ENCODE measurements around the gene RBBP8NL.
A peak's percentile ranks its signal among the peaks of the same experiment; 100 is the strongest.
"Not testable (repeated sequence)": the region's sequence is repeated elsewhere in the genome, so short reads cannot be mapped to it uniquely, and the experiment has no call there.

Gene RBBP8NL

DNA sequence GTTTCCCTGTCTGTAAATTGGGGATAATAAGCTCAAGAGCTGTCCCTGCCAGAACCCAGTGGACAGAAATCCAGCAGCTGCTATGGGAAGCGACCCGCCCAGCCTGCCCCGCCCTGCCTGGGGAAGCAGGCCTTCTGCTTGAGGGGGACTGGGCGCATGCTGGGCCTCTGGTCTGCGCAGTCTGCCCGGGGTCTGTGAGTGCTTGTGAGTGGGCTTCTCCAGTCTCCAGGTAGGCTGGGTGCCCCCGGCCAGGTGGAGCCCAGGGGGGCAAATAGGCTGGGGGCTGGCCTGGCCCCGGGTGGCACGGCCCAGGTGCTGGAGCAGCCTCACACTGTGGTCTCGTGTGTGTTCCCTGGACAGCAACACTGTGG is 648 bp upstream of the RBBP8NL start:
- Mint-ChIP-seq H3K4me1 (peaks cover 61% of the 10 kb centered on the region), H3K9me3 (no peaks in the 10 kb centered on the region), H3K27ac (no peak overlapping the region), H3K27me3 (ENCODE audit: low read depth, poor library complexity) (peaks cover 16% of the 10 kb centered on the region), H3K36me3 (ENCODE audit: low read depth) (no peaks in the 10 kb centered on the region), H3K4me3 (no peak overlapping the region)
- DNase-seq, result no peak
- TF ChIP-seq, protein P1, sequence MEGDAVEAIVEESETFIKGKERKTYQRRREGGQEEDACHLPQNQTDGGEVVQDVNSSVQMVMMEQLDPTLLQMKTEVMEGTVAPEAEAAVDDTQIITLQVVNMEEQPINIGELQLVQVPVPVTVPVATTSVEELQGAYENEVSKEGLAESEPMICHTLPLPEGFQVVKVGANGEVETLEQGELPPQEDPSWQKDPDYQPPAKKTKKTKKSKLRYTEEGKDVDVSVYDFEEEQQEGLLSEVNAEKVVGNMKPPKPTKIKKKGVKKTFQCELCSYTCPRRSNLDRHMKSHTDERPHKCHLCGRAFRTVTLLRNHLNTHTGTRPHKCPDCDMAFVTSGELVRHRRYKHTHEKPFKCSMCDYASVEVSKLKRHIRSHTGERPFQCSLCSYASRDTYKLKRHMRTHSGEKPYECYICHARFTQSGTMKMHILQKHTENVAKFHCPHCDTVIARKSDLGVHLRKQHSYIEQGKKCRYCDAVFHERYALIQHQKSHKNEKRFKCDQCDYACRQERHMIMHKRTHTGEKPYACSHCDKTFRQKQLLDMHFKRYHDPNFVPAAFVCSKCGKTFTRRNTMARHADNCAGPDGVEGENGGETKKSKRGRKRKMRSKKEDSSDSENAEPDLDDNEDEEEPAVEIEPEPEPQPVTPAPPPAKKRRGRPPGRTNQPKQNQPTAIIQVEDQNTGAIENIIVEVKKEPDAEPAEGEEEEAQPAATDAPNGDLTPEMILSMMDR (IDR thresholded peaks at IDR 0.05), result no peak

DNA sequence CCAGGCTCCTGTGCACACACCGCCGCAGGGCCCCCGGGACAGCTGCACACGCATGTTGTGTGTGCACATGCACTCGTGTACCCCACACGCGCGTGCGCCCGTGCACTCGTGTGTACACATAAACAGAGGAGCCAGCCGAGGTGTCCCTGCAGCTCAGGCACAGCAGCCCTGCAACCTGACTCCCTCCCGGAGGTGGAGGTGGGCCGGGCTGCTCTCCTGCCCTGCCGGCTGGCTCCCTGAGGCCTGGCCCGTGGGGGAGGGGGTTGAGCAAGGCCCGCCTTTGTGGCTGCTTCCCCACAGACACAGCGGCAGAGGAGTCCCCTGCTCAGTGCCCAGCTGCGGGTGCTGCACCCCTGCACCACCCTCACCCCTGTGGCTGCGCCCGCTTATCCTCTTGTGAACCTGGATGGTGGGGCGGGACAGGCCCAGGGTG is 624 bp downstream of the RBBP8NL start:
- TF ChIP-seq, protein P1 (IDR thresholded peaks at IDR 0.05), result no peak
- H3K4me1 Mint-ChIP-seq, result peaks cover 62% of the 10 kb centered on the region
- H3K36me3 Mint-ChIP-seq (ENCODE audit: low read depth), result no peaks in the 10 kb centered on the region
- no peak overlapping the region for H3K27ac Mint-ChIP-seq
- DNase-seq, result peak; percentile 75
- no peaks in the 10 kb centered on the region for H3K9me3 Mint-ChIP-seq
- H3K4me3 Mint-ChIP-seq, result no peak overlapping the region
- peaks cover 11% of the 10 kb centered on the region for H3K27me3 Mint-ChIP-seq (ENCODE audit: low read depth, poor library complexity)

DNA sequence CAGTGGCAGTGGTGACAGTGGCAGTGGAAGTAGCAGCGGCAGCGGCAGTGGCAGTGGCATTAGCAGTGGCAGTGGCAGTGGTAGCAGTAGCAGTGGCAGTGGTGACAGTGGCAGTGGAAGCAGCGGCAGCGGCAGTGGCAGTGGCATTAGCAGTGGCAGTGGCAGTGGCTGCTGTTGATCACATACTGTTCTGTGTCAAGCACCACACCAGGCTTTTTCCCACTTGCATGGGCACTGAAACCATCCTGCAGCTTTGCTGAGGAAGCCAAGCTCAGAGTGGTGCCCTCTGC is 1.3 kb downstream of the RBBP8NL start:
- not testable (repeated sequence) for H3K9me3 Mint-ChIP-seq; DNase-seq; H3K27me3 Mint-ChIP-seq (ENCODE audit: low read depth, poor library complexity); H3K36me3 Mint-ChIP-seq (ENCODE audit: low read depth); H3K27ac Mint-ChIP-seq; H3K4me3 Mint-ChIP-seq
- peaks cover 61% of the 10 kb centered on the region for H3K4me1 Mint-ChIP-seq

DNA sequence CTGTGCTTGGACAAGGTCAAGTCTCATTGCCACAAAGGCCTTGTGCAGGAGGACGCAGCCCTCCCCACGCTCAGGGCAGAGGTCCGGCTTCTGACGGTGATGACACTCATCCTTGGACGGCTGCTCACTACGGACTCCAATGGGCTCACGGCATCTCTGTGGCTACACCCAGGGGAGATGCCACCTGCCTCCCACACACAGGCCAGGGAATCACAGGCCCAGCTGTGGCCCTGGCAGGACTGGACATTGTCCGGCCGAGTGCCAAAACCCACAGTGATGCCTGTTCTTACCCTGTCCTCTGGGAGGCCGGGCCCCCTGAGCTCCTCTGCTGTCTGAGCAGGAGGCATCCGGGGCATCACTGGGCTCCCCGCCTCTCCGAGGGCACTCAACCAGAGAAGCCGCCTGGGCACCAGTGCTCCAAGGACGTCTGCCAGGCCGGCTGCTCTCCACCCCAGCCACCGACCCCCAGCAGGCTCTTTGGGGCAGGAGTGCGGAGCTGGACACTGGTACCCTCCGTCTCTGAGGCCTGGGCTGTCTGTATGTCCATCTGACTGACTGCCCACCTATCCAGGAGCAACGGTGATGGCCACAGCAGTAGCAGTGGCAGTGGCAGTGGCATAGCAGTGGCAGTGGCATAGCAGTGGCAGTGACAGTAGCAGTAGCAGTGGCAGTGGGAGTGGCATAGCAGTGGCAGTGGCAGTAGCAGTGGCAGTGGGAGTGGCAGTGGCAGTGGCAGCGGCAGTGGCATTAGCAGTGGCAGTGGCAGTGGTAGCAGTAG is 1.9 kb downstream of the RBBP8NL start:
- Mint-ChIP-seq H3K27ac (no peak overlapping the region), H3K36me3 (ENCODE audit: low read depth) (no peaks in the 10 kb centered on the region), H3K9me3 (no peaks in the 10 kb centered on the region), H3K4me3 (no peak overlapping the region), H3K4me1 (peaks cover 63% of the 10 kb centered on the region), H3K27me3 (ENCODE audit: low read depth, poor library complexity) (peaks cover 4% of the 10 kb centered on the region)
- TF ChIP-seq, protein P1 (IDR thresholded peaks at IDR 0.05), result no peak
- DNase-seq, result no peak

DNA sequence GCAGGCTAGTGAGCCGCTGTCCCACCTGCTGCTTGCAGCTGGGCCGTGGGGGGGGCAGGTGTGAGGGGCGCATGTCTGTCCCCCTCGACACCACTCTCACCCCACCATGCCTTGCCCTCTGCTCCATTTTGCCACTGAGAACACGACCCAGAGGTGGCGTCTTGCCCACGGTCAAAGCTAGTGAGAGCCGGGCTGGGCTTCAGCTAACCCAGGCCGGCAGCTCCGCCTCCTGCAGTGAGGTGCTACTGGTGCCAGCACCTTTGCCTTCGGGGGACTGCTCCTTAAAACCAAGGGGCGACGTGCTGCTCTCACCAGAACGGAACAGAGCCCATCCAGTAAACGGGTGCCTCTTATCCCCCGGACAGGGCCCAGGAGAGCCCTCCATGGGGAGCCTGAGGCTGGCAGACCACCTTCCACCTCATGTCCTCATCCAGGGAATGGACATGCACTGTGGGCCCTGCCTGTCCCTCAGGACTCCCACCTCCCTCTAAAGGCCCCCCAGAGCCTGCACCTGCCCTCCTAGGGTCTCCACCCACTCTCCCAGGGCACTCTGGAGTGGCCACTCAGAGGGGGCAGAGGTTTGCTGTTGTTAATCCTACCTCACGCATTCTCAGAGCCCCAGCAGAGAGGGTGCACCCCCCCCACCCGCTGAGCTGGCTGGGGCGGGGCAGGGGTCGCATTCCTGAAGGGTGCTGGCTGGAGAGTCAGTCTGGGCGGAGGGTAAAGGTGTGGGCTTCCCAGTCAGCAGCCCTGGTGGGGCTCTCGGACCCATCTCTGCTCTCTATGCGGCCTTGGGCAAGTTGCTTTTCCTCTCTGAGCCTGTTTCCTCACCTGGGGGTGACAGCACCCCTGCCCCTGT is 2.9 kb downstream of the RBBP8NL start:
- Mint-ChIP-seq H3K9me3 (no peaks in the 10 kb centered on the region), H3K27me3 (ENCODE audit: low read depth, poor library complexity) (peaks cover 8% of the 10 kb centered on the region), H3K36me3 (ENCODE audit: low read depth) (no peaks in the 10 kb centered on the region), H3K4me3 (no peak overlapping the region), H3K27ac (no peak overlapping the region), H3K4me1 (peaks cover 65% of the 10 kb centered on the region)
- no peak for DNase-seq
- TF ChIP-seq, protein P1 (IDR thresholded peaks at IDR 0.05), result no peak

DNA sequence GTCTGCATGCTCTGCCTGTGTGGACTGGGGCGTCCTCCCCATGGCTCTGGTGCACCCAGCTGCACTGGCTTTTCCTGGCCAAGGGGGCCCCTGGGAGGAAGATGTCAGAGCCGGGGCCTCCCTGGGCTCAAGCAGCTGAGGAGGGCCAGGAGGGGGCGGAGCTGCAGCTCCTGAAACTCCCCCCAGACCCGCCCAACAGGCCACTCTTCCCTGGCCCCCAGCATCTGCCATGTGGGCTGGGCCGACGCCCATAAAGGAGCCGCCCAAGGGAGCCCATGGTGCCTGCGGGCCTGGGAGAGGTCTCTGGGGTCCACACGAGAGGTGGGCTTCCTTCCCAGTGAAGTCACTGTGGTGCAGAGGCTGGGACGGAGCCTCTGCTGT is 4.0 kb downstream of the RBBP8NL start:
- peaks cover 55% of the 10 kb centered on the region for H3K4me1 Mint-ChIP-seq
- no peak overlapping the region for H3K27ac Mint-ChIP-seq
- H3K9me3 Mint-ChIP-seq, result no peaks in the 10 kb centered on the region
- peaks cover 8% of the 10 kb centered on the region for H3K27me3 Mint-ChIP-seq (ENCODE audit: low read depth, poor library complexity)
- TF ChIP-seq, protein P1 (IDR thresholded peaks at IDR 0.05), result no peak
- no peak for DNase-seq
- H3K4me3 Mint-ChIP-seq, result no peak overlapping the region
- H3K36me3 Mint-ChIP-seq (ENCODE audit: low read depth), result no peaks in the 10 kb centered on the region

Data from nephron progenitor cell (in vitro differentiated cells).